GM12864 (cell line): ENCODE data around the gene SNTA1.
"Not testable (repeated sequence)": the region's sequence is repeated elsewhere in the genome, so short reads cannot be mapped to it uniquely, and the experiment has no call there.

Experiments
- DNase-seq: peaks from one replicate; pipeline ENCODE4 v3.0.0-alpha.2; 2011; ENCODE audit warnings: low read depth
- H3K4me3 ChIP-seq: 2 replicates; pipeline ENCODE4 v1.5.1; 2011; ENCODE audit warnings: mild to moderate bottlenecking, low read depth, low read length, control low read depth
- CTCF ChIP-seq: IDR thresholded peaks from 2 replicates; pipeline ENCODE4 v1.5.1; 2011; ENCODE audit warnings: low read depth, mild to moderate bottlenecking, moderate library complexity, low read length, control low read depth, inconsistent platforms; ENCODE audit errors: missing control alignments

SNTA1 gene

GRCh38 chr20:33463332-33464101 lies 20.0 kb upstream of the SNTA1 start:
- no peak for DNase-seq
- TF ChIP-seq CTCF: no peak
- no peak overlapping the region for H3K4me3 ChIP-seq

GRCh38 chr20:33460711-33461110 lies 17.1 kb upstream of the SNTA1 start:
- no peak for TF ChIP-seq CTCF
- no peak for DNase-seq
- H3K4me3 ChIP-seq: no peak overlapping the region

- DNase-seq: no peak
- no peak overlapping the region for H3K4me3 ChIP-seq
- no peak for TF ChIP-seq CTCF
These were observed 16.0 kb upstream of the SNTA1 start for GRCh38 chr20:33459599-33459998.

GRCh38 chr20:33456916-33457642 lies 13.5 kb upstream of the SNTA1 start:
- H3K4me3 ChIP-seq, DNase-seq: not testable (repeated sequence)
- peak; percentile 97 for TF ChIP-seq CTCF

- H3K4me3 ChIP-seq: no peak overlapping the region
- no peak for TF ChIP-seq CTCF
- DNase-seq: no peak
These were observed 7.3 kb upstream of the SNTA1 start for GRCh38 chr20:33450867-33451266.

GRCh38 chr20:33445881-33446625 lies 2.5 kb upstream of the SNTA1 start:
- no peak for TF ChIP-seq CTCF
- DNase-seq: no peak
- no peak overlapping the region for H3K4me3 ChIP-seq
